MCF 10A (cell line): ENCODE measurements around the gene SIK2. TPM values are rescaled to one million over a fixed set of nuclear protein-coding genes. Genes with fewer than 3 reads are reported as not detected.

Experiments used
- BruUV-seq: library from RNA; stranded (reverse); fragments of 400-500 nt; replicated peaks from 2 replicates; lab custom pipeline; 2021; lab: Mats Ljungman, UMichigan
- CTCF ChIA-PET: fragments of 300-600 bp; sonication (Branson Sonifier 250); formaldehyde crosslinking; extraction: SDS; loops from one replicate; lab custom pipeline; 2021; ENCODE audit warnings: antibody characterized with exemption, inconsistent platforms; lab: Yijun Ruan, JAX
- POLR2A ChIA-PET: fragments of 300-600, 350-650 bp; sonication (Branson Sonifier 250); formaldehyde crosslinking; extraction: SDS; loops from one replicate; lab custom pipeline; 2020; ENCODE audit warnings: antibody characterized with exemption, inconsistent platforms; lab: Yijun Ruan, JAX
- DNase-seq: peaks from one replicate; pipeline ENCODE4 v3.0.0-alpha.2; 2018; ENCODE audit not compliant: unreplicated experiment
- H3K27ac Mint-ChIP-seq: one replicate; pipeline ENCODE4 v1.8.0; 2022; ENCODE audit warnings: mild to moderate bottlenecking, low read depth, mixed read lengths; ENCODE audit not compliant: unreplicated experiment
- H3K27me3 Mint-ChIP-seq: one replicate; pipeline ENCODE4 v1.8.0; 2022; ENCODE audit warnings: mixed read lengths; ENCODE audit not compliant: insufficient read depth, unreplicated experiment
- H3K36me3 Mint-ChIP-seq: one replicate; pipeline ENCODE4 v1.8.0; 2022; ENCODE audit warnings: mild to moderate bottlenecking, moderate library complexity, mixed read lengths; ENCODE audit not compliant: insufficient read depth, unreplicated experiment
- H3K4me1 Mint-ChIP-seq: one replicate; pipeline ENCODE4 v1.8.0; 2022; ENCODE audit warnings: mixed read lengths; ENCODE audit not compliant: insufficient read depth, unreplicated experiment
- H3K4me3 Mint-ChIP-seq: one replicate; pipeline ENCODE4 v1.8.0; 2022; ENCODE audit warnings: mild to moderate bottlenecking, moderate library complexity, mixed read lengths; ENCODE audit not compliant: unreplicated experiment
- H3K9me3 Mint-ChIP-seq: one replicate; pipeline ENCODE4 v1.8.0; 2022; ENCODE audit warnings: mixed read lengths; ENCODE audit not compliant: unreplicated experiment
- CTCF ChIP-seq: fragments of 200-600 bp; IDR thresholded peaks from one replicate; pipeline ENCODE4 v1.8.0; 2022; ENCODE audit warnings: antibody characterized with exemption, mild to moderate bottlenecking; ENCODE audit not compliant: unreplicated experiment
- intact Hi-C: fragments of 100-400 bp; cut with micrococcal nuclease; formaldehyde crosslinking; loops from 2 replicates; pipeline ENCODE4 v1.14.1; 2022
- total RNA-seq: library from RNA; stranded (reverse); gene quantifications from 2 replicates; pipeline ENCODE4 v1.2.3, GENCODE V29; 2022

The SIK2 gene
- total RNA-seq, 1 experiment from 2014 or later: 13.7 TPM

GRCh38 chr11:111700162-111700561, 97.9 kb downstream of the SIK2 start:
- ChIA-PET CTCF (interaction anchor here (0.9 to 1.5 kb wide), 3 partner anchors 13 to 579 kb away, joined by 3 to 4 read pairs (median 4); no protein-coding TSS in a partner anchor), POLR2A (interaction anchor here (0.6 kb wide), 1 partner anchor 38 kb away, joined by 3 read pairs; no protein-coding TSS in a partner anchor)
- no TSS peak for BruUV-seq
- no peaks in the 10 kb centered on the region for H3K9me3 Mint-ChIP-seq
- H3K36me3 Mint-ChIP-seq: peaks cover 28% of the 10 kb centered on the region
- no peak for TF ChIP-seq CTCF
- H3K27me3 Mint-ChIP-seq: no peaks in the 10 kb centered on the region
- H3K27ac Mint-ChIP-seq: no peak overlapping the region
- intact Hi-C loops: no loop called here
- peaks cover 13% of the 10 kb centered on the region for H3K4me1 Mint-ChIP-seq
- DNase-seq: no peak
- H3K4me3 Mint-ChIP-seq: no peak overlapping the region

- no TSS peak for BruUV-seq
- no peak for DNase-seq
- Mint-ChIP-seq H3K4me3 (no peak overlapping the region), H3K27me3 (no peaks in the 10 kb centered on the region), H3K9me3 (no peaks in the 10 kb centered on the region), H3K27ac (no peak overlapping the region), H3K36me3 (peaks cover 26% of the 10 kb centered on the region), H3K4me1 (peaks cover 15% of the 10 kb centered on the region)
- POLR2A ChIA-PET: interaction anchor here (0.8 kb wide), 1 partner anchor 62 kb away, joined by 3 read pairs; no protein-coding TSS in a partner anchor
- intact Hi-C loops: no loop called here
- CTCF ChIA-PET: no interaction called here
- TF ChIP-seq CTCF: no peak
Observed at GRCh38 chr11:111702623-111703022, 100.4 kb downstream of the SIK2 start.

GRCh38 chr11:111703576-111703975, 101.3 kb downstream of the SIK2 start:
- POLR2A ChIA-PET: interaction anchor here (0.8 kb wide), 1 partner anchor 61 kb away, joined by 3 read pairs; no protein-coding TSS in a partner anchor
- Mint-ChIP-seq H3K9me3 (no peaks in the 10 kb centered on the region), H3K4me3 (no peak overlapping the region), H3K27ac (no peak overlapping the region), H3K36me3 (peaks cover 26% of the 10 kb centered on the region), H3K4me1 (peaks cover 15% of the 10 kb centered on the region), H3K27me3 (no peaks in the 10 kb centered on the region)
- CTCF ChIA-PET: no interaction called here
- no peak for DNase-seq
- no TSS peak for BruUV-seq
- no peak for TF ChIP-seq CTCF
- intact Hi-C loops: no loop called here

- H3K36me3 Mint-ChIP-seq: peaks cover 36% of the 10 kb centered on the region
- peak; percentile 95 for DNase-seq
- CTCF ChIA-PET: interaction anchor here (1.0 kb wide), 1 partner anchor 70 kb away, joined by 3 read pairs; no protein-coding TSS in a partner anchor
- POLR2A ChIA-PET: interaction anchor here (0.6 kb wide), 1 partner anchor 17 kb away, joined by 3 read pairs; no protein-coding TSS in a partner anchor
- intact Hi-C loops: no loop called here
- H3K27me3 Mint-ChIP-seq: no peaks in the 10 kb centered on the region
- no TSS peak for BruUV-seq
- H3K4me1 Mint-ChIP-seq: peaks cover 8% of the 10 kb centered on the region
- no peak for TF ChIP-seq CTCF
- peak overlapping the region; percentile 84 for H3K27ac Mint-ChIP-seq
- H3K4me3 Mint-ChIP-seq: peak overlapping the region; percentile 53
- no peaks in the 10 kb centered on the region for H3K9me3 Mint-ChIP-seq
Observed at GRCh38 chr11:111707039-111707690, 104.9 kb downstream of the SIK2 start.
